Stimulated activated naive B cell treated with anti-CD40 and anti-IgM and Interleukin-4, amounts not matched to agents 10 μg/mL and 1 μg/mL and 100 μg/mL, for 72 hours (primary cell): ENCODE data around the gene TOR1AIP2.
"Not testable (repeated sequence)": the region's sequence is repeated elsewhere in the genome, so short reads cannot be mapped to it uniquely, and the experiment has no call there.

Experiments used
- ATAC-seq, 2 donors: fragments of 150-1000 bp; cut with Tn5 transposase; replicated peaks; 2 replicates each; pipeline ENCODE4 v1.10.0; 2021; ENCODE audit warnings: moderate library complexity in 1 of 2
- DNase-seq: peaks from one replicate; pipeline ENCODE4 v3.0.0; 2021
- H3K27ac Mint-ChIP-seq: one replicate; pipeline ENCODE4 v1.8.0; 2022; ENCODE audit warnings: mild to moderate bottlenecking, mixed read lengths
- H3K27me3 Mint-ChIP-seq, 2 donors: one replicate each; pipeline ENCODE4 v1.8.0; 2022; ENCODE audit warnings: mixed read lengths in 2 of 2
- H3K36me3 Mint-ChIP-seq, 2 donors: one replicate each; pipeline ENCODE4 v1.8.0; 2022; ENCODE audit warnings: mixed read lengths in 2 of 2, mild to moderate bottlenecking in 1 of 2
- H3K4me1 Mint-ChIP-seq, 2 donors: one replicate each; pipeline ENCODE4 v1.8.0; 2022; ENCODE audit warnings: mixed read lengths in 2 of 2, mild to moderate bottlenecking in 1 of 2
- H3K4me3 Mint-ChIP-seq, 2 donors: one replicate each; pipeline ENCODE4 v1.8.0; 2022; ENCODE audit warnings: mild to moderate bottlenecking in 2 of 2, mixed read lengths in 2 of 2, moderate library complexity in 1 of 2
- H3K9me3 Mint-ChIP-seq, 2 donors: one replicate each; pipeline ENCODE4 v1.8.0; 2022; ENCODE audit warnings: mixed read lengths in 2 of 2, mild to moderate bottlenecking in 1 of 2

TOR1AIP2 gene

GRCh38 chr1:179865377-179865776, 12.2 kb downstream of the TOR1AIP2 start:
- H3K27ac Mint-ChIP-seq: no peak overlapping the region
- H3K4me1 Mint-ChIP-seq: peaks cover 6 to 10% of the 10 kb centered on the region in 2 donors
- no peaks in the 10 kb centered on the region for H3K9me3 Mint-ChIP-seq
- ATAC-seq (no peak), DNase-seq (no peak)
- H3K27me3 Mint-ChIP-seq: no peaks in the 10 kb centered on the region
- peaks cover 22 to 31% of the 10 kb centered on the region in 2 donors for H3K36me3 Mint-ChIP-seq
- no peak overlapping the region for H3K4me3 Mint-ChIP-seq

DNA sequence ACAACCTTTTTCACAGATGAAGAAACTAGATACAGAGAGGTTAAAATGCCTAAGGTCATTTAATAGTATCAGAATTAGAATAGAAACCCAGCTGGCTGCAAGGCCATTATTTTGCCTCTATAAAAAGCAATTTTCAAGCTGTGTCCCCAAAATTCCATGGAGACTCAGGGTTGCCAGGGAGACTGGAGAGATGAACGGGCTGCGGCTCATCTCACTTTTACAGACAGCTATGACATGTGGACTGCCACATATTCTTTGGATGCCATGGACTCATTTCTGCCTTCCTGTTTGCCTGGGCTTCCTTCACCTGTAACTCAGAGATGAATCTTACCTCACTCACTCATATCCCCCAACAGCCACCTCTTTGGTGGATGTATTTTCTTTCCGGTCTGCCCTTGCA, 17.0 kb downstream of the TOR1AIP2 start:
- no peak for DNase-seq
- H3K9me3 Mint-ChIP-seq: no peaks in the 10 kb centered on the region
- peaks cover 35 to 39% of the 10 kb centered on the region in 2 donors for H3K36me3 Mint-ChIP-seq
- no peak overlapping the region for H3K4me3 Mint-ChIP-seq
- H3K27ac Mint-ChIP-seq: no peak overlapping the region
- peaks cover 0 to 3% of the 10 kb centered on the region in 2 donors for H3K4me1 Mint-ChIP-seq
- H3K27me3 Mint-ChIP-seq: no peaks in the 10 kb centered on the region
- ATAC-seq: no peak

GRCh38 chr1:179857009-179857408, 20.6 kb downstream of the TOR1AIP2 start:
- no peaks in the 10 kb centered on the region for H3K9me3 Mint-ChIP-seq
- H3K4me3 Mint-ChIP-seq: no peak overlapping the region
- peaks cover 3 to 5% of the 10 kb centered on the region in 2 donors for H3K4me1 Mint-ChIP-seq
- H3K27ac Mint-ChIP-seq: no peak overlapping the region
- DNase-seq (no peak), ATAC-seq (no peak)
- no peaks in the 10 kb centered on the region for H3K27me3 Mint-ChIP-seq
- H3K36me3 Mint-ChIP-seq: peaks cover 30 to 45% of the 10 kb centered on the region in 2 donors

DNA sequence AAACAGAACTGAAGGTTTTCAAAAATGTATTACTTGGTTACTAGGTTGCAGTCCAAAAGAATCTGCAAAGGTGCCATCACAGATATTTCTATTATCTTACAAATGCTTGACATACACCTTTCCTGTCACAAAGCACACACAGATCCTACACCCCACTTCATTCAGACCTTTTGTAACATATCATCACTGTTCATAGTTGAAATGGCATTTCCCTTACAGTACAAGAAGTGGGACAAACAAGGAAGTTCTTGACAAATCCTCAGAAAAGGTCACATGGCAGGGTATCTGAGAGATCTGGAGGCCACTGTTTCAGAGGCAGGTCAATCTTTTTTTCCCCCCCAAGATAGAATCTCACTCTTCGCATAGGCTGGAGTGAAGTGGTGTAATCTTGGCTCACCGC, 21.3 kb downstream of the TOR1AIP2 start:
- DNase-seq: no peak
- H3K9me3 Mint-ChIP-seq: no peaks in the 10 kb centered on the region
- H3K27me3 Mint-ChIP-seq: no peaks in the 10 kb centered on the region
- H3K4me1 Mint-ChIP-seq: peaks cover 3 to 5% of the 10 kb centered on the region in 2 donors
- peaks cover 34 to 47% of the 10 kb centered on the region in 2 donors for H3K36me3 Mint-ChIP-seq
- H3K4me3 Mint-ChIP-seq: no peak overlapping the region
- ATAC-seq: no peak
- no peak overlapping the region for H3K27ac Mint-ChIP-seq

- peaks cover 32 to 48% of the 10 kb centered on the region in 2 donors for H3K36me3 Mint-ChIP-seq
- not testable (repeated sequence) for H3K27ac Mint-ChIP-seq, H3K4me1 Mint-ChIP-seq, H3K9me3 Mint-ChIP-seq, ATAC-seq, H3K27me3 Mint-ChIP-seq, H3K4me3 Mint-ChIP-seq, DNase-seq
Measured at GRCh38 chr1:179855831-179856230, 21.8 kb downstream of the TOR1AIP2 start.

- peaks cover 27 to 54% of the 10 kb centered on the region in 2 donors for H3K36me3 Mint-ChIP-seq
Measured at GRCh38 chr1:179853102-179853501, 24.5 kb downstream of the TOR1AIP2 start.

GRCh38 chr1:179848233-179848632, 29.4 kb downstream of the TOR1AIP2 start:
- DNase-seq: no peak
- Mint-ChIP-seq H3K9me3 (no peaks in the 10 kb centered on the region), H3K4me3 (no peak overlapping the region), H3K36me3 (peaks cover 25 to 48% of the 10 kb centered on the region in 2 donors), H3K4me1 (peaks cover 3 to 5% of the 10 kb centered on the region in 2 donors), H3K27me3 (no peaks in the 10 kb centered on the region), H3K27ac (no peak overlapping the region)
- no peak for ATAC-seq

More at GRCh38 chr1:179853102-179853501, 24.5 kb downstream of the TOR1AIP2 start:
- peaks cover 0 to 5% of the 10 kb centered on the region in 2 donors for H3K4me1 Mint-ChIP-seq
- ATAC-seq (no peak), DNase-seq (no peak)
- no peak overlapping the region for H3K4me3 Mint-ChIP-seq
- H3K27ac Mint-ChIP-seq: no peak overlapping the region
- no peaks in the 10 kb centered on the region for H3K9me3 Mint-ChIP-seq
- no peaks in the 10 kb centered on the region for H3K27me3 Mint-ChIP-seq

DNA sequence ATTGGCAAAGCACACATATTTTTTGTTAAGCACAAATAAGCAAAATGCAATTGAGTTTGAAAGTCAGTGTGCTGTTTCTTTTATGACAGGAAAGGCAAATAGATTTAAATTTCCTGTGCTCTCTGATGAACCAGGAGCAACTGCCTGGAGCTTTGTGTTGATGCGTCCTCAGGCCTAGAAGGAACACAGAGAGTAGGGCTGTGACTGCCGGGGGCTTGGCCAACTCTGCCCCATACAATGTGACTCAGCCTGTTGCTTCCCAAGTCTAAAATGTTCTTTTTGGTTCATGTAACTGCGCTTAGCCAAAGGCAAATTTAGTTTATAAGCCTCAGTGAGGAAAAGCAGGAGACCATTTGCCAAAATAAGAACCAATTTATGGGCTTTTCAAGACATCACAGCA, 37.5 kb downstream of the TOR1AIP2 start:
- peaks cover 0 to 3% of the 10 kb centered on the region in 2 donors for H3K4me1 Mint-ChIP-seq
- H3K36me3 Mint-ChIP-seq: peaks cover 22 to 23% of the 10 kb centered on the region in 2 donors
- H3K27ac Mint-ChIP-seq: no peak overlapping the region
- DNase-seq: no peak
- no peaks in the 10 kb centered on the region for H3K9me3 Mint-ChIP-seq
- H3K4me3 Mint-ChIP-seq: no peak overlapping the region
- no peak for ATAC-seq
- H3K27me3 Mint-ChIP-seq: no peaks in the 10 kb centered on the region

DNA sequence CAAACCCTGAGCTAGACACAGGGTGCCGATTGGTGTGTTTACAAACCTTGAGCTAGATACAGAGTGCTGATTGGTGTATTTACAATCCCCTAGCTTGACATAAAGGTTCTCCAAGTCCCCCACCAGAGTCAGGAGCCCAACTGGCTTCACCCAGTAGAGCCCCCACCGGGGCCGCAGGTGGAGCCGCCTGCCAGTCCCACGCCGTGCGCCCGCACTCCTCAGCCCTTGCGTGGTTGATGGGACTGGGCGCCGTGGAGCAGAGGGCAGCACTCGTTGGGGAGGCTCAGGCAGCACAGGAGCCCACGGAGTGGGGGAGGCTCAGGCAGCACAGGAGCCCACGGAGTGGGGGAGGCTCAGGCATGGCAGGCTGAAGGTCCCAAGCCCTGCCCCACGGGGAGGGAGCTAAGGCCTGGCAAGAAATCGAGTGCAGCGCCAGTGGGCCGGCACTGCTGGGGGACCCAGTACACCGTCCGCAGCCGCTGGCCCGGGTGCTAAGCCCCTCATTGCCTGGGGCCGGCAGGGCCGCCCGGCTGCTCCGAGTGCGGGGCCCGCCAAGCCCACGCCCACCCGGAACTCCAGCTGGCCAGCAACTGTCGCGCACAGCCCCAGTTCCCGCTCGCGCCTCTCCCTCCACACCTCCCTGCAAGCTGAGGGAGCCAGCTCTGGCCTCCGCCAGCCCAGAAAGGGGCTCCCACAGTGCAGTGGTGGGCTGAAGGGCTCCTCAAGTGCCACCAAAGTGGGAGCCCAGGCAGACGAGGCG, 40.7 kb downstream of the TOR1AIP2 start:
- H3K36me3 Mint-ChIP-seq: peaks cover 14 to 16% of the 10 kb centered on the region in 2 donors
- not testable (repeated sequence) for H3K27ac Mint-ChIP-seq, H3K27me3 Mint-ChIP-seq, H3K4me3 Mint-ChIP-seq, H3K4me1 Mint-ChIP-seq, H3K9me3 Mint-ChIP-seq, DNase-seq, ATAC-seq

- Mint-ChIP-seq H3K4me1 (peaks cover 0 to 10% of the 10 kb centered on the region in 2 donors), H3K9me3 (no peaks in the 10 kb centered on the region), H3K27ac (no peak overlapping the region), H3K4me3 (no peak overlapping the region), H3K36me3 (peaks cover 6 to 7% of the 10 kb centered on the region in 2 donors), H3K27me3 (peaks cover 0 to 5% of the 10 kb centered on the region in 2 donors)
- no peak for ATAC-seq
- no peak for DNase-seq
Measured at GRCh38 chr1:179831852-179832699, 45.5 kb downstream of the TOR1AIP2 start.

DNA sequence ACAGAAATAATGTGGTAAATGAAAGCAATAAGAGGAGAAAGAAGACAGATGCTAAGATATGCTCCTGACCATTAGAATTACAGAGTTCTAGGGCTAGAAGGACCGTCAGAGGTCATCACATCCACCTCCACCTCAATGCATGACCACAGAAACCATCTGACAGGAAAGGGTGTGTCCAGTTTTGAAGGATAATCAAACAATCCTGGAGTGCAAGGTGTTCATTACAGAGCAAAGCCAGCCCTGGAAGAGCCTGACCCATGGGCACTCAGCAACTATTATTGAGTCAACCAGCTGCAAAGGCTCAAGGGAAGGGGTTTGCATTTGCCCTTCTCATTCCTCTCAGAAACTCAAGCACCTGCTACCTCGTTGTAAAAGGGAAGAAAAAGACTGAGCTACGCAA, 46.4 kb downstream of the TOR1AIP2 start:
- Mint-ChIP-seq H3K4me1 (peaks cover 0 to 10% of the 10 kb centered on the region in 2 donors), H3K27ac (no peak overlapping the region), H3K4me3 (no peak overlapping the region), H3K27me3 (peaks cover 0 to 11% of the 10 kb centered on the region in 2 donors), H3K36me3 (peaks cover 6% of the 10 kb centered on the region in 2 donors), H3K9me3 (no peaks in the 10 kb centered on the region)
- no peak for DNase-seq
- no peak for ATAC-seq

GRCh38 chr1:179828554-179829110, 49.0 kb downstream of the TOR1AIP2 start:
- no peaks in the 10 kb centered on the region for H3K36me3 Mint-ChIP-seq

DNA sequence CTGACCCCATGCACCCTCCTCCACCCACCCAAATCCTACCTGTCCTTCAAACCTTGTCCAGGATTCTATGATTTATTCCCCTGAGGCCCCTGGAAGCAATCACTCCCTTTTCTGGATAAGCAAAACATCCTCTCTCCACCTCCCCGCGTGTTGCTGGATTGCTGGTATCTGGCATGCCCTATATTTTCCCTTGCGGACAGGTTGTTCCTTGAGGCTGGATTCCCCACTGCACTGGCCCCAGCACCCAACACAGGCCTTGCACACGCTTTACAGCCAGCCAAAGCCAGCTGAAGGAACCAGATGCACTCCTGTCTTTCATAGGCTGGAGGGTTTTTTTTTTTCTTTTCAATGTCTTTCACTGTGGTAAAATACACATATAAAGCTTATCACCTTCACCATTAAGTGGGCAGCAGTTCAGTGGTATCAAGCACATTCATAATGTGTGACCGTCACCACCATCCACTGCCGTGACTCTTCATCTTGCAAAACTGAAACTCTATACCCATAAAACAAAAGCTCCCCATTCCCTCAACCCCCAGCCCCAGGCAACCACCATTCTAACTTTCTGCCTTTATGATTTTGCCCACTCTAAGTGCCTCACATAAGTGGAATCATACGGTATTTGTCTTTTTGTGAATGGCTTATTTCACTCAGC, 50.9 kb downstream of the TOR1AIP2 start:
- H3K27me3 Mint-ChIP-seq: peaks cover 0 to 23% of the 10 kb centered on the region in 2 donors
- peaks cover 0 to 6% of the 10 kb centered on the region in 2 donors for H3K4me1 Mint-ChIP-seq
- no peak overlapping the region for H3K27ac Mint-ChIP-seq
- no peaks in the 10 kb centered on the region for H3K36me3 Mint-ChIP-seq
- no peaks in the 10 kb centered on the region for H3K9me3 Mint-ChIP-seq
- ATAC-seq (no peak), DNase-seq (no peak)
- H3K4me3 Mint-ChIP-seq: no peak overlapping the region

More at GRCh38 chr1:179828554-179829110, 49.0 kb downstream of the TOR1AIP2 start:
- peaks cover 0 to 10% of the 10 kb centered on the region in 2 donors for H3K4me1 Mint-ChIP-seq
- H3K27me3 Mint-ChIP-seq: peaks cover 0 to 23% of the 10 kb centered on the region in 2 donors
- no peak overlapping the region for H3K4me3 Mint-ChIP-seq
- H3K27ac Mint-ChIP-seq: no peak overlapping the region
- ATAC-seq (no peak), DNase-seq (no peak)
- H3K9me3 Mint-ChIP-seq: no peaks in the 10 kb centered on the region
